Dermis lymphatic vessel endothelial cell (primary cell): ENCODE results near the gene ZFYVE9. TPM values are rescaled to one million over a fixed set of nuclear protein-coding genes. Genes with fewer than 3 reads are reported as not detected.

Experiments
- total RNA-seq: library from RNA; depleted of rRNA; stranded (reverse); fragments of >200 nt; gene quantifications from 2 replicates; pipeline ENCODE4 v1.2.1, GENCODE V29; 2014

Gene ZFYVE9, protein sequence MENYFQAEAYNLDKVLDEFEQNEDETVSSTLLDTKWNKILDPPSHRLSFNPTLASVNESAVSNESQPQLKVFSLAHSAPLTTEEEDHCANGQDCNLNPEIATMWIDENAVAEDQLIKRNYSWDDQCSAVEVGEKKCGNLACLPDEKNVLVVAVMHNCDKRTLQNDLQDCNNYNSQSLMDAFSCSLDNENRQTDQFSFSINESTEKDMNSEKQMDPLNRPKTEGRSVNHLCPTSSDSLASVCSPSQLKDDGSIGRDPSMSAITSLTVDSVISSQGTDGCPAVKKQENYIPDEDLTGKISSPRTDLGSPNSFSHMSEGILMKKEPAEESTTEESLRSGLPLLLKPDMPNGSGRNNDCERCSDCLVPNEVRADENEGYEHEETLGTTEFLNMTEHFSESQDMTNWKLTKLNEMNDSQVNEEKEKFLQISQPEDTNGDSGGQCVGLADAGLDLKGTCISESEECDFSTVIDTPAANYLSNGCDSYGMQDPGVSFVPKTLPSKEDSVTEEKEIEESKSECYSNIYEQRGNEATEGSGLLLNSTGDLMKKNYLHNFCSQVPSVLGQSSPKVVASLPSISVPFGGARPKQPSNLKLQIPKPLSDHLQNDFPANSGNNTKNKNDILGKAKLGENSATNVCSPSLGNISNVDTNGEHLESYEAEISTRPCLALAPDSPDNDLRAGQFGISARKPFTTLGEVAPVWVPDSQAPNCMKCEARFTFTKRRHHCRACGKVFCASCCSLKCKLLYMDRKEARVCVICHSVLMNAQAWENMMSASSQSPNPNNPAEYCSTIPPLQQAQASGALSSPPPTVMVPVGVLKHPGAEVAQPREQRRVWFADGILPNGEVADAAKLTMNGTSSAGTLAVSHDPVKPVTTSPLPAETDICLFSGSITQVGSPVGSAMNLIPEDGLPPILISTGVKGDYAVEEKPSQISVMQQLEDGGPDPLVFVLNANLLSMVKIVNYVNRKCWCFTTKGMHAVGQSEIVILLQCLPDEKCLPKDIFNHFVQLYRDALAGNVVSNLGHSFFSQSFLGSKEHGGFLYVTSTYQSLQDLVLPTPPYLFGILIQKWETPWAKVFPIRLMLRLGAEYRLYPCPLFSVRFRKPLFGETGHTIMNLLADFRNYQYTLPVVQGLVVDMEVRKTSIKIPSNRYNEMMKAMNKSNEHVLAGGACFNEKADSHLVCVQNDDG (N-terminal part only)
- total RNA-seq, result 33.4 and 36.2 TPM in 2 replicates

DNA sequence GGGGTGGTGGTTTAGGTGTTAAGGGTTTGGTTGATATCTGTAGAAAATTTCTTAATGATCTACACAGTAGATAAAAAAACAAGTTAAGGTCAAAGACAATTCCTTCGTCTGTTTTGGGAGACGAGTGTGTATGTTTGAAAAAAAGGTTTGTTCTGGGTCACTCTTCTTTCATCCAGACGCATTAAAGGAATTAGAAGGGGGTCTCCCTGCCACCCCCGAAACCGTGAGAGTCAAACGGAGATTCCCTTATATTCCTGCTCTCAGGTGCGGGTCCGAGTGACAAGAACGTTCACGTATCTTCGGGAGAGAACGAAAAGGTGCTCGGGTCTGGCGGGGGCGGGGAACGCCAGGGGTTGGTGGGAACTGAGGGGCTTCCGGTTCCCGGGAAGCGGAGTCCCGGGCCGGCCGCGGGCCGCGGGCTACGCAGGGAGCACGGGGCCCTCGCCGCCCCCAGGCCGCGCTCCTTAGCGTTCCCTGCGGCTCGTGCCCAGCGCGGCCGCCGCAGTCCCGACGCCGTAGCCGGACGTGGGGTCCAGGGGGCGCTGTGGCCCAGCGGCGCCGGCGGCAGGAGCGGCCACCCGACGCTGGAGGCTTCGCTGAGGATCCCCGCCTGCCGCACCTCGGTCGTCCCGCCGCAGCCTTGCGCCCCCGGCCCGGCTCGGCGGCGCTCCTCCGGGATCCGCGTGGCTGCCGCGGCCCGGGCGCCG is at the start of gene ZFYVE9:
TSS of gene ZFYVE9 (plus strand) at position 577 of the 707 bp plus-strand sequence. CDS start 91,118 bp downstream, outside the sequence.

GRCh38 chr1:52365746-52366516 is 224.0 kb downstream of the ZFYVE9 start, which contains the start of gene CC2D1B:
TSS of gene CC2D1B (minus strand) at chr1:52366205. CDS start at chr1:52364620, 1,585 bp downstream.

Other genes starting within 250 kb of the ZFYVE9 start
- gene RAB3B, start 151.4 kb upstream of the ZFYVE9 start, total RNA-seq, result 2.1 and 2.2 TPM in 2 replicates
- gene KTI12, start 108.3 kb upstream of the ZFYVE9 start, total RNA-seq, result 9.4 and 12.9 TPM in 2 replicates
- 27.1 and 28.0 TPM in 2 replicates for gene TXNDC12, start 86.9 kb upstream of the ZFYVE9 start, total RNA-seq
- gene BTF3L4, start 85.8 kb upstream of the ZFYVE9 start, total RNA-seq, result 28.9 and 40.3 TPM in 2 replicates
- 19.7 and 21.0 TPM in 2 replicates for gene CC2D1B, start 224.1 kb downstream of the ZFYVE9 start, total RNA-seq